Coronary artery (tissue), 2 donors: ENCODE measurements around the gene NOS3.

Experiments used
- DNase-seq: peaks from one replicate; pipeline ENCODE4 v3.0.0-alpha.2; 2017; ENCODE audit warnings: low spot score
- H3K27ac ChIP-seq, 2 donors: fragments of 200-600 bp; sonication (generic); one replicate each; pipeline ENCODE4 v1.5.1; 2016 to 2019
- H3K4me3 ChIP-seq: fragments of 200-600 bp; sonication (generic); 2 replicates; pipeline ENCODE4 v1.5.1; 2016; ENCODE audit warnings: mild to moderate bottlenecking, moderate library complexity
- CTCF ChIP-seq: fragments of 200-600 bp; sonication (generic); IDR thresholded peaks from one replicate; pipeline ENCODE4 v1.5.1; 2019; ENCODE audit warnings: antibody characterized with exemption

Gene NOS3

DNA sequence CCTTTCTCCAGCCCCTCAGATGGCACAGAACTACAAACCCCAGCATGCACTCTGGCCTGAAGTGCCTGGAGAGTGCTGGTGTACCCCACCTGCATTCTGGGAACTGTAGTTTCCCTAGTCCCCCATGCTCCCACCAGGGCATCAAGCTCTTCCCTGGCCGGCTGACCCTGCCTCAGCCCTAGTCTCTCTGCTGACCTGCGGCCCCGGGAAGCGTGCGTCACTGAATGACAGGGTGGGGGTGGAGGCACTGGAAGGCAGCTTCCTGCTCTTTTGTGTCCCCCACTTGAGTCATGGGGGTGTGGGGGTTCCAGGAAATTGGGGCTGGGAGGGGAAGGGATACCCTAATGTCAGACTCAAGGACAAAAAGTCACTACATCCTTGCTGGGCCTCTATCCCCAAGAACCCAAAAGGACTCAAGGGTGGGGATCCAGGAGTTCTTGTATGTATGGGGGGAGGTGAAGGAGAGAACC lies 2.1 kb downstream of the NOS3 start:
- Histone ChIP-seq H3K27ac (peak overlapping the region in 1 of 2 donors; percentile 57), H3K4me3 (no peak overlapping the region)
- no peak for DNase-seq
- no peak for TF ChIP-seq CTCF

DNA sequence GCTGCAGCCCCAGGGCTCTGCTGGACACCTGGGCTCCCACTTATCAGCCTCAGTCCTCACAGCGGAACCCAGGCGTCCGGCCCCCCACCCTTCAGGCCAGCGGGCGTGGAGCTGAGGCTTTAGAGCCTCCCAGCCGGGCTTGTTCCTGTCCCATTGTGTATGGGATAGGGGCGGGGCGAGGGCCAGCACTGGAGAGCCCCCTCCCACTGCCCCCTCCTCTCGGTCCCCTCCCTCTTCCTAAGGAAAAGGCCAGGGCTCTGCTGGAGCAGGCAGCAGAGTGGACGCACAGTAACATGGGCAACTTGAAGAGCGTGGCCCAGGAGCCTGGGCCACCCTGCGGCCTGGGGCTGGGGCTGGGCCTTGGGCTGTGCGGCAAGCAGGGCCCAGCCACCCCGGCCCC lies 2.7 kb downstream of the NOS3 start:
- H3K4me3 ChIP-seq, result peak overlapping the region; percentile 10
- TF ChIP-seq CTCF, result no peak
- DNase-seq, result no peak
- H3K27ac ChIP-seq, result peak overlapping the region in 1 of 2 donors; percentile 57

DNA sequence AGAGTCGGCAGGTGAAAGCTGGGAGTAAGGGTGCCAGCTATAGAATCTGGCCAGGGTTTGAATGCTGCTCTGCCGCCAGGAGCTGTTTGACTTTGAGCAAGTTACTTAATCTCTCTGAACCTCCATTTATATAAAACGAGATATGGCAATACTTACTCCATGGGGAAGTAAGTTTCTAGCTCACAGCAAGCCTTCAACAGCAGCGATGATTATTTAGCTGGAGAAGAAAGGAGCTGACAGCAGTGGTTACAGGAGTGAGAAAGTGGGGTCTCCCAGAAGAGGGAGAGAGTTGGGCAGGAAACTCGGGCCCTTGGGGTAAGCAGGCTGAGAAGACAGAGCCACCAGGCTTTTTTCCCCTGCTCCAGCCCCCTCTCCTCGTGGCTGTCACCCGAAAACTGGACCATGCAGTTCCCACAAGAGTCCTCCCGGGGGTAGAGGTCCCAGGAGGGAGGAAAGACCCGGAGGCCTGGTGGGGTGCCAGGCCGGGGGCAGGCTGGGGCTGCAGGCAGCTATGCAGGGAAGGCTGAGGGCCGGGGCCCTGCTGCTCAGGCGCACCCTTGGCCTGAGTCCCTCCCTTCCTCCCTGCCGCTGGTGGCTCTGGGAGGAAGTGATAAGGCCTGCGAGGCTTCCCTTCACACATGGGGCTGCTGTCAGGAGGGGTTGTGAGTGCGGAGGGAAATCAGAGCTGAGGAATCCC lies 3.5 kb downstream of the NOS3 start:
- no peak for TF ChIP-seq CTCF
- no peak for DNase-seq
- H3K27ac ChIP-seq, result peak overlapping the region in 1 of 2 donors; percentile 26
- H3K4me3 ChIP-seq, result peak overlapping the region; percentile 40

- Histone ChIP-seq H3K27ac (no peak overlapping the region), H3K4me3 (peak overlapping the region; percentile 40)
- no peak for DNase-seq
- no peak for TF ChIP-seq CTCF
These were observed 4.2 kb downstream of the NOS3 start for GRCh38 chr7:150994838-150995510.

DNA sequence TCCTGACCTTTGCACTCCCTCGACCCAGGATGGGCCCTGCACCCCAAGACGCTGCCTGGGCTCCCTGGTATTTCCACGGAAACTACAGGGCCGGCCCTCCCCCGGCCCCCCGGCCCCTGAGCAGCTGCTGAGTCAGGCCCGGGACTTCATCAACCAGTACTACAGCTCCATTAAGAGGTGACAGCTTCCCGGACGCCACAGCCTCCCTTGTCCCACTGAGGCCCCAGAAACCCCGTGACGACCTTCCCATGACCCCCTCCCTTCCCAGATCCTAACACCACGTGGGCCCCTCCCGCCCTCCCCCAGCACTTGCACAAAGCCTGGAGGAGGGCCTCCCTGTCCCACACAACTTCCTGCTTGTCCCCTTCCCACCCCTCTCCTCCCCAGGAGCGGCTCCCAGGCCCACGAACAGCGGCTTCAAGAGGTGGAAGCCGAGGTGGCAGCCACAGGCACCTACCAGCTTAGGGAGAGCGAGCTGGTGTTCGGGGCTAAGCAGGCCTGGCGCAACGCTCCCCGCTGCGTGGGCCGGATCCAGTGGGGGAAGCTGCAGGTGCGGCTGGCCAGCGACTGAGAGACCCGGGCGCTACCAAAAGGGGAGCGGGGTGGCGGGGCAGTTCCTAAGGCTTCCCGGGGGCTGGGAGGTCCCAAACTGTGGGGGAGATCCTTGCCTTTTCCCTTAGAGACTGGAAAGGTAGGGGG lies 5.7 kb downstream of the NOS3 start:
- H3K4me3 ChIP-seq, result no peak overlapping the region
- TF ChIP-seq CTCF, result no peak
- DNase-seq, result no peak
- H3K27ac ChIP-seq, result no peak overlapping the region

- no peak overlapping the region for H3K4me3 ChIP-seq
- DNase-seq, result no peak
- TF ChIP-seq CTCF, result no peak
- H3K27ac ChIP-seq, result no peak overlapping the region
These were observed 6.3 kb downstream of the NOS3 start for GRCh38 chr7:150997075-150997511.
